NB4 (cell line): Measurements from ENCODE around the gene ZFP36L1.

Experiments used
- DNase-seq: peaks from one replicate; pipeline ENCODE4 v3.0.0; 2010; ENCODE audit warnings: low read depth
- H3K4me3 ChIP-seq: one replicate; pipeline ENCODE4 v1.5.1; 2011; ENCODE audit warnings: mild to moderate bottlenecking, low read depth, low read length, moderate library complexity
- CTCF ChIP-seq: IDR thresholded peaks from one replicate; pipeline ENCODE4 v1.5.1; 2012; ENCODE audit warnings: low read depth, low read length
- MAX ChIP-seq: IDR thresholded peaks from 2 replicates; pipeline ENCODE4 v1.6.1; 2011; ENCODE audit warnings: low read depth, low read length
- MYC ChIP-seq: IDR thresholded peaks from 2 replicates; pipeline ENCODE4 v1.6.1; 2011; ENCODE audit warnings: low read depth, low read length
- POLR2A ChIP-seq: IDR thresholded peaks from 2 replicates; pipeline ENCODE4 v1.6.1; 2011; ENCODE audit warnings: mild to moderate bottlenecking; ENCODE audit not compliant: insufficient read length; ENCODE audit errors: extremely low read depth

Gene ZFP36L1

GRCh38 chr14:68814539-68815297 is 21.9 kb upstream of the ZFP36L1 start:
- TF ChIP-seq POLR2A (no peak), MYC (no peak)
- DNase-seq = peak; percentile 58
- H3K4me3 ChIP-seq = no peak overlapping the region

- H3K4me3 ChIP-seq = no peak overlapping the region
- no peak for DNase-seq
- TF ChIP-seq MYC = no peak
- TF ChIP-seq MAX = no peak
- no peak for TF ChIP-seq POLR2A
- no peak for TF ChIP-seq CTCF
These were observed 21.3 kb upstream of the ZFP36L1 start for GRCh38 chr14:68814238-68814538.

GRCh38 chr14:68813318-68813838 is 20.5 kb upstream of the ZFP36L1 start:
- no peak overlapping the region for H3K4me3 ChIP-seq
- TF ChIP-seq MAX = no peak
- no peak for TF ChIP-seq MYC
- TF ChIP-seq POLR2A = no peak
- no peak for TF ChIP-seq CTCF
- DNase-seq = no peak

GRCh38 chr14:68811171-68811570 is 18.3 kb upstream of the ZFP36L1 start:
- TF ChIP-seq CTCF (no peak), MAX (no peak), POLR2A (no peak), MYC (no peak)
- no peak overlapping the region for H3K4me3 ChIP-seq
- DNase-seq = no peak

- TF ChIP-seq MAX (no peak), MYC (no peak), POLR2A (no peak), CTCF (no peak)
- no peak overlapping the region for H3K4me3 ChIP-seq
- no peak for DNase-seq
These were observed 17.6 kb upstream of the ZFP36L1 start for GRCh38 chr14:68810173-68811153.

GRCh38 chr14:68809524-68809923 is 16.7 kb upstream of the ZFP36L1 start:
- DNase-seq = no peak
- TF ChIP-seq CTCF = no peak
- no peak for TF ChIP-seq MAX
- TF ChIP-seq MYC = no peak
- TF ChIP-seq POLR2A = no peak

More at GRCh38 chr14:68809524-68809923, 16.7 kb upstream of the ZFP36L1 start:
- H3K4me3 ChIP-seq = no peak overlapping the region
